Epithelial cell of esophagus (primary cell): ENCODE results near the gene TMEM54.

Experiments used
- DNase-seq: peaks from one replicate; pipeline ENCODE4 v3.0.0; 2010; ENCODE audit warnings: low read depth
- H3K4me3 ChIP-seq: 2 replicates; pipeline ENCODE4 v1.5.1; 2011; ENCODE audit warnings: mild to moderate bottlenecking, low read length, control low read depth
- TF ChIP-seq, protein P1 (sequence below): IDR thresholded peaks from 2 replicates; pipeline ENCODE4 v1.5.1; 2011; ENCODE audit warnings: low read depth, mild to moderate bottlenecking, low read length, control low read depth, inconsistent platforms; ENCODE audit not compliant: insufficient read depth; ENCODE audit errors: missing control alignments

The TMEM54 gene

DNA sequence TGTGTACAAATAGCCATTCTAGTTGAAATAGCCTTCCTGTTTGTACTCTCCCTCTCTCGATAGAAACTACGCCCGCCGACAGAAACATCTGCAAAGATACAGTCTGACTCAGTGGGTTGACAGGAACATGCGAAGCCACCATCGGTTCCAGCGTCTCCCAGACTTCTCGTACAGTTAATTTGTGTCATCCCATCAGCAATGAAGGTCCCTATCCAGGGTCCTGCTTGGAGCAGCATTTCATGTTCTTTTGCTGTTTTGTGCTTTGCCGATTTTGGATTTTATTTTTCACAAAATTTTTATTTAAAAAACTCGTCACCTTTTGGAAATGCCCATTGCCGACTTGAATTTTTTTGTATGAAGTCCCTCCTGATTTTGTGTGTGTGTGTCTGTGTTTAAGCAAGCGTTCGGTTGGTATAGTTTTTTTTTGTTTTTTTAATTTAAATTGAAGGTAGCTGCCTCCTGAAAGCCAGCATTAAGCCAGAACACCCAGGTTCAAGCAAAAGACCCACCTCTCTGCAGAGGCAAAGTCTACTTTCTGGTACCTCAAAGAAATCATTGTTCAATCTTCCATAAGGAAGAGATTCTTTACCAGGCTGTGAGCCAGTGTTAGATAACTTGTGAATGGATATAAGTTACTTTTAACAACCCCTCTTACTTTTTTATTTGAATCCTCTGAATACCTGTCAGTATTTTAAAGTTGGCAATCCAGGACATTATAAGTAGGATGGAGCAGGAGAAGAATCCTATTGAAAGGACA is 45.1 kb downstream of the TMEM54 start:
- TF ChIP-seq, protein P1, sequence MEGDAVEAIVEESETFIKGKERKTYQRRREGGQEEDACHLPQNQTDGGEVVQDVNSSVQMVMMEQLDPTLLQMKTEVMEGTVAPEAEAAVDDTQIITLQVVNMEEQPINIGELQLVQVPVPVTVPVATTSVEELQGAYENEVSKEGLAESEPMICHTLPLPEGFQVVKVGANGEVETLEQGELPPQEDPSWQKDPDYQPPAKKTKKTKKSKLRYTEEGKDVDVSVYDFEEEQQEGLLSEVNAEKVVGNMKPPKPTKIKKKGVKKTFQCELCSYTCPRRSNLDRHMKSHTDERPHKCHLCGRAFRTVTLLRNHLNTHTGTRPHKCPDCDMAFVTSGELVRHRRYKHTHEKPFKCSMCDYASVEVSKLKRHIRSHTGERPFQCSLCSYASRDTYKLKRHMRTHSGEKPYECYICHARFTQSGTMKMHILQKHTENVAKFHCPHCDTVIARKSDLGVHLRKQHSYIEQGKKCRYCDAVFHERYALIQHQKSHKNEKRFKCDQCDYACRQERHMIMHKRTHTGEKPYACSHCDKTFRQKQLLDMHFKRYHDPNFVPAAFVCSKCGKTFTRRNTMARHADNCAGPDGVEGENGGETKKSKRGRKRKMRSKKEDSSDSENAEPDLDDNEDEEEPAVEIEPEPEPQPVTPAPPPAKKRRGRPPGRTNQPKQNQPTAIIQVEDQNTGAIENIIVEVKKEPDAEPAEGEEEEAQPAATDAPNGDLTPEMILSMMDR = no peak
- DNase-seq = no peak

DNA sequence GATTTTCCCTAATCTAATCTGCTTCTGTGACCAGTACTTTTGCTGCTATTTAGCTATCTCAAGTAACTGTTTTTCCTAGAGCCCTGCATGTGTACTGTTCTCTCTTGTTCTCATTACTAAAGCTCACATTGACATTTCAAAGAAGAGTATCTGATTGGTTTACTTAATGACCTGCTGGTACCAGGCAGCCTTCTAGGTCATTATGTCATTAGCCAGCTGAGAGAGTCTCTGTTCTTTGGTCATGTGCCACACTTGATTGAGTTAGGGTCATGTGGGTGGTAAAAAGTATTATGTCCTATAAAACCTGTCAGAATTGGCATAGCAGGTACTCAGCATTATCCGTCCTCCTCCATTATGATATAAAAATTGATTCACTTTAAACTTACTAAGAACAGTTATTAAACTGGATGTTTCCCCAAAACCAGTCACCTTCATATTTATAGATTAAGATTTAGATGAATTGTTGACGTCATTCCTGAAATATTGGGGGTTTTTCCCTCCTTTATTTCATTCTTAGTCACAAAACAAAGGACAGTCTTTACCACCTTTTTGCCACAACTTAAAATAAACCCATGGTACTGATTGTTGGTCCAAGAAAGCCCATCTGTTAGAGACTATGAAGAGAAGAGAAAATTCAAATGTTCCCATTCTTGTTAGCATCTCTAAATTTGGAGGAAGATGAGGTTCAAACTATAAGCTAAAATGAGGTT is 52.7 kb downstream of the TMEM54 start:
- TF ChIP-seq, protein P1 = no peak
- H3K4me3 ChIP-seq = no peak overlapping the region
- DNase-seq = no peak

More for the DNA sequence above, 45.1 kb downstream of the TMEM54 start:
- no peak overlapping the region for H3K4me3 ChIP-seq
